GM19025 (cell line): Measurements from ENCODE around the gene NANOS2.
"Not testable (repeated sequence)": the region's sequence is repeated elsewhere in the genome, so short reads cannot be mapped to it uniquely, and the experiment has no call there.

Experiments
- ATAC-seq: cut with Tn5 transposase; IDR thresholded peaks from one replicate; pipeline ENCODE4 v1.9.1; 2021; ENCODE audit warnings: mild to moderate bottlenecking, low read depth, moderate library complexity; ENCODE audit not compliant: unreplicated experiment

The NANOS2 gene

GRCh38 chr19:45878043-45878794 is 36.4 kb downstream of the NANOS2 start:
- no peak for ATAC-seq

- no peak for ATAC-seq
Observed at GRCh38 chr19:45876411-45877197, 38.0 kb downstream of the NANOS2 start.

- no peak for ATAC-seq
Observed at GRCh38 chr19:45876161-45876410, 38.5 kb downstream of the NANOS2 start.

GRCh38 chr19:45874620-45874966 is 40.0 kb downstream of the NANOS2 start:
- no peak for ATAC-seq

- ATAC-seq, result no peak
Observed at GRCh38 chr19:45873219-45873772, 41.3 kb downstream of the NANOS2 start.

GRCh38 chr19:45872095-45872919 is 42.3 kb downstream of the NANOS2 start:
- no peak for ATAC-seq

GRCh38 chr19:45870798-45871197 is 43.8 kb downstream of the NANOS2 start:
- ATAC-seq, result no peak

- not testable (repeated sequence) for ATAC-seq
Observed at GRCh38 chr19:45867241-45867640, 47.3 kb downstream of the NANOS2 start.

- ATAC-seq, result no peak
Observed at GRCh38 chr19:45866400-45867176, 48.0 kb downstream of the NANOS2 start.

- no peak for ATAC-seq
Observed at GRCh38 chr19:45865269-45865948, 49.2 kb downstream of the NANOS2 start.

- no peak for ATAC-seq
Observed at GRCh38 chr19:45864629-45865082, 49.9 kb downstream of the NANOS2 start.

GRCh38 chr19:45863840-45864628 is 50.5 kb downstream of the NANOS2 start, which contains the start of gene FOXA3:
TSS of gene FOXA3 (plus strand) at chr19:45864326. CDS start at chr19:45864457, 131 bp downstream.
- peak; percentile 30 for ATAC-seq

GRCh38 chr19:45863335-45863839 is 51.2 kb downstream of the NANOS2 start:
- ATAC-seq, result no peak
